ENCODE results near the gene MSRB1.
A peak's percentile ranks its signal among the peaks of the same experiment; 100 is the strongest.

Gene MSRB1, protein sequence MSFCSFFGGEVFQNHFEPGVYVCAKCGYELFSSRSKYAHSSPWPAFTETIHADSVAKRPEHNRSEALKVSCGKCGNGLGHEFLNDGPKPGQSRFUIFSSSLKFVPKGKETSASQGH

DNA sequence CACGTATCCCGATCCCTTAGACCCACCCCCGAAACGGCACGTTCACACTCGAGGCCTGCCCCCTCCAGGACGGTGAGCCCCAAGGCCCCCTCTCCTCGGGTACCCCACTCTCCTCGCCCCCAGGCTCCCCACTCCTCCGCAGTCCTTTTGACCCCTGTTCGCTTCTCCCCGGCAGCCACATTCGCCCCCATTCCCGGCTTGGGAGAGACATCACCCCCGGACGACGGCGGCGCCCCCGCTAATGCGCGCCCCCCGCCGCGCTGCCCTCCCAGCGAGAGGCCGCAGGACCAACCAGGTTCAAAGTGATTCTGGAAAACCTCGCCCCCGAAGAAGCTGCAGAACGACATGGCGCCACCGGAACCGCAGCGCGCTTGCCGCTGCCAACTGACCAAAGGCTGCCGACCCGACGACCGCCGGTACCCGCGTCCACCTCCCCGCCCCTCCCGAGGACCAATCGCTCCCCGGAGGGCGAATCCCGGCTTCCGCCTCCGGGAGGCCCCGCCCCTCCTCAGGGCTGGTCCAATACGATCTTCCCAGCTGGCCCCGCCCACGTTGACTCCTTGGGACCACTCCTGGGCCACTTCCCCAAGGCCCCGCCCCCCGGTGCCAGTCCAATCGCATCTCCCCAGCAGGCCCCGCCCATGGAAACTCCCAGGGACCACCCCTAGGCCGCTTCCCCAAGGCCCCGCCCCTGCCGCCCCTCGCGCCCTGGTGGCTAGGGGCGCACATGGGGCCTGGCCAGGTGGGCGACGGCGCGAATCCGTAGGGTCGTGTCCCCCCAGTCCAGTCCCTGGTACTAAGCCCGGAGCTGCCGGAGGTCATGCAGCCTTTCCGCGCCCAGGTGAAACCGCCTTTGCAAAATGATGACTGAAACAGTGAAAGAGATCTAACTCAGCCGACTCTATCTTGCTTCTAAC, at the start of gene MSRB1:
Gene MSRB1, minus strand, starts transcription at position 390 of the 917 bp plus-strand sequence. Its CDS starts 43 bp downstream, at position 347.
- peak; percentile 90 for DNase-seq

DNA sequence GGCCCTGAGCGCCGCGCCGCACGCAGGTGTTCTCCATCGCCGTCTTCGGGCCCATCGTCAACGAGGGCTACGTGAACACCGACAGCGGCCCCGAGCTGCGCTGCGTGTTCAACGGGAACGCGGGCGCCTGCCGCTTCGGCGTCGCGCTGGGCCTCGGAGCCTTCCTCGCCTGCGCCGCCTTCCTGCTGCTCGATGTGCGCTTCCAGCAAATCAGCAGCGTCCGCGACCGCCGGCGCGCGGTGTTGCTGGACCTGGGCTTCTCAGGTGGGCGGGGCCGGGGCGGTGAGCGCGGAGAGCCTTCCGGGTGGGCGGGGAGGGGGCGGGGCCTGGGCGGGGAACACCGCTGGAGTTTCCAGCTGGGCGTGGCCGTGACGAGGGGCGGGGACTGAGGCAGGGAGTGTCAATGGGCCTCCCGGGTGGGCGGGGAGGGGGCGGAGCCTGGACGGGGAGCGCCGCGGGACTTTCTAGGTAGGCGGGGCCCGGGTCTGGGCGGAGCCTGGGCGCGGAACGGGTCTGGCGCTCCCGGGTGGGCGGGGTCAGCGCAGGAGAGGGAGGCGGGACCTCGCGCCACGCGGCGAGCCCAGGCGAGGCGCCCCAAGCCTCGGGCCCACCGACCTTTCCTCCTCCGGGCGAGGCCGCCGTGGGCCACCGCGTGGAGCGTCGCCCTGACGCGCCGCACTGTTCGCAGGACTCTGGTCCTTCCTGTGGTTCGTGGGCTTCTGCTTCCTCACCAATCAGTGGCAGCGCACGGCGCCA, 49.1 kb upstream of the MSRB1 start:
- no peak for DNase-seq

DNA sequence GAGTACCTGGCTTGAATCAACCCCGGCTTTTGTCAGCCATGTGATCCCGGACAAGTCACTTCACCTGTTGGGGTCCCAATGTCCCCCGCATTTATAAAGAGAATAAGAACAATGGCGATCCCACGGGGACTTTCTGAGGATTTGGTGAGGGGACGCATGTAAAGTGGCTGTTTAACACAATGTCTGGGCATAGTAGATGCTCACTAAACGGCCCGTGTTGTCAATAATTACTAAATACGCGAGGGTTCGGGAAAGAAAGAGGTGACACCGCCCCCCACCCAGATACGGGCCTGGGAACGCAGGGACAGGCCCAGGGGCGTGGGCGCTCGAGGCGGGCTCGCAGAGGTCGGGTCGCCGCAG, 48.6 kb upstream of the MSRB1 start:
- no peak for DNase-seq

DNA sequence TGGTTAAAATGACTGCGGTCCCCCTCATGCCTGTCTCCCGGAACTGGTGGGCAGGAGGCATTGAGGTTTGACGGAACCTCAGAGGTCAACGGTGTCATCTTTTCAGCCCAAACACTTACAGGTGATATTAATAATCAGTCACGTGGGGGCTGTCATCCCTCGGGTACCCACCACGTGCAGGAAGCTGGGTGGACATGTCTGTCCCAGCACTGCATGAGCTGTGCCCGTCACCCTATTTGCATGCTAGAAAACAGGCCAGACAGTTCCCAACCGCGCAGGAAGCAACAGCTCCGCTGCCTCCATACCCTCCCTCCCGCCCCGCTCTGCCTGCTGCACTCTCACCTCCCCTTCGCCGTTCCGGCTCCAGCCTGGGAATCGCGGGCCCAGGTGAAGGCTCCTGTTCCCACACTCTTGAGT, 48.1 kb upstream of the MSRB1 start:
- DNase-seq, result no peak

DNA sequence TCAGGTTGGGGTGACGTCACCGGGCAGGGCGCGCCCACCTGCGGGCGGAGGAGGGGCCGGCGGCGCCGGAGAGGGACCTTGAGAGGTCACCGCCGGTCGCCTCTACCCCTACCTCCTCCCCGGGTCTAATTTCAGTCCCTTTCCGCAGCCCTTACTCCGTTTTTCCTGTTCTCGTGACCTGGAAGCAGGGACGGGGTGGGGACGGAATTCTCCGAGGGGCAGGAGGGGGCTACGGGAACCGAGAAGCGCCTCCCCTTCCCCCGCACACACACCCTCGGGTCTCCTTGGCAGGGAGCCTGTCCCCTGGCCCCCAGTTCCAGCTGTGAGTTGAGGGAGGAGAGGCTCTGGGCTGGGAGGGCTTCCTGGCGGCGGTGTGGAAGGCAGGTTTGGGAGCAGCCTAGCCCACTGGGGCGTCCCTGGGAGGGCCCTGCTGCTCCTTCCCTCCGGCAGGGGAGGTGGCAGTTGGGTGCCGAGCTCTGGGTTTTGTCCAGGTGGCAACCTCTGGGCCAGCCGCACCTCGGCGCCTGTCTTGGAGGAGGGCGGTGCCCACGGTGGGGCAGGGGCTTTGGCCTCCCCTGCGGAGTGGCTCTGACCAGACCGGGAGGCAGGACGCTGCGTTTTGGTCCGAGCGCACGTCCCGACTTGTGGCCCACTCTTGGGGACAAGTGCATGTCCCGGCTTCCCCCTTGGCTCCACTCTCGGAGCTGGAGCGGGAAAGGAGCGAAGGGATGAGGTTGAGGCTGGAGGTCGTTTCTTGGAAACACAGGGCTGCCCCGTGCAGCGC, 47.5 kb upstream of the MSRB1 start:
- no peak for DNase-seq

DNA sequence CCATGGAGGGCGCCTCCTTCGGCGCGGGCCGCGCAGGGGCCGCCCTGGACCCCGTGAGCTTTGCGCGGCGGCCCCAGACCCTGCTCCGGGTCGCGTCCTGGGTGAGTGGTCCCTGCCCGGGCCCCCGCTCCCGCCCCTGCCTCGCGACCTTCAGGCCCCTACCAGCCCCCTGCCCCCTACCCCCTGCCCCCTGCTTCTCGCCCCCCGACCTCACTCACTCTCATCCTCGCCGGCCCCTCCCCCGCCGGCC, 47.0 kb upstream of the MSRB1 start:
- DNase-seq, result no peak

DNA sequence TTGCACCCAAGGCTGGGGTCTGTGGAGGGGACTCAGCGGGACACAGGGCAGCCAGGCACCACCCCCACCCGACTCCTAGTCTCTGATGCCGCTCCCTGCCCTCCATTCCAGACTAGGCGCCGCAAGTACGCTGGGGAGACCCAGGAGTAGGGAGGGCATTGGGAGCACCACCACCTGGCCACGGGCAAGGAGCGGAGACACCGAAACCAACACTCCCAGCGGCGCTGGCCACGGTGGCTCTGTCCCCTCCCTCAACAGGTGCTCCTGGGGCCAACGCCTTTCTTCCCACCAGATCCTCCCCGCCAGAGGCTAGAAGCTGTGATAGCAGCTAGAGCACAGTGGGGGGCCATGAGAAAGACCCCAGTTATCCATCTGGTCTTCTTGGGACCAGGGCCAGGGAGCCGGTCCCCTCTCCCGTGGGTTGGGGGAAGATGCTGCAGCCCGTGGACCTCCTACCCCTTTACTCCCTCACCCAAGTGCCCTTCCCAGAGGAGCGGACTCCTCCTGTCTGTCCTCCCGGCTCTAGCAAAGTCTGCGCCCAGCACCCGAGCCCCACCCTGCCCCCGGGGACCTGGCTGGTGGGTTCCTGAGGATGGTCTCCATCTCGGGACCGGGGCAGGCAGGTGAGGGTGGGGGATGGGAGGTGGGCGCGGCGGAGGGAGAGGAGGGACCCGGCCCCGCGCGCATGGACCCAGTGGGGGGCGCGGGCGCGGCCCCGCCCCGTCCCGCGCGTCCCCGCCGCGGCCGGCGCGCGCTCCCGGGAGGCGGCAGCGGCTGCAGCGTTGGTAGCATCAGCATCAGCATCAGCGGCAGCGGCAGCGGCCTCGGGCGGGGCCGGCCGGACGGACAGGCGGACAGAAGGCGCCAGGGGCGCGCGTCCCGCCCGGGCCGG, 46.5 kb upstream of the MSRB1 start, which contains the start of gene SYNGR3:
Gene SYNGR3, plus strand, starts transcription at position 762 of the 892 bp plus-strand sequence. CDS start 133 bp downstream, outside the sequence.
- no peak for DNase-seq

DNA sequence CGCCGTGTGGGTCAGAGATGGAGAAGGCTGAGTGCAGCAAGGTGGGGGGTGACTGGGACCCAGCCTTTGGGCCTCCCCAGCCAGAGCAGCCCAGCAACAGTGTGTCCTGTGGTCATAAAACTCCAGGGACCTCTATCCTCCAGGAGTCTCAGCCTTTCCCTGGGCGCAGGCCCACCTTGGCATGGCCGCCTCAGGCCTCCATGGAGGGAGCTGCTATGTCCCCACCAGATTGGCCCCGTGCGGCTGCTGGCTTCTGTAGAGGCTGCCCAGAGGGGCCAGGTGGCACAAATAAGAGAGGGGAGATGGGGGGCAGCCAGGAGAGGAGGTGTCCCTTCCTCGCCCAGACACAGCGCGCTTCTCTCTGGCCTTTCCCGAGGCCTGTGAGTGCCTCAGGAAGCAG, 44.2 kb upstream of the MSRB1 start:
- no peak for DNase-seq

DNA sequence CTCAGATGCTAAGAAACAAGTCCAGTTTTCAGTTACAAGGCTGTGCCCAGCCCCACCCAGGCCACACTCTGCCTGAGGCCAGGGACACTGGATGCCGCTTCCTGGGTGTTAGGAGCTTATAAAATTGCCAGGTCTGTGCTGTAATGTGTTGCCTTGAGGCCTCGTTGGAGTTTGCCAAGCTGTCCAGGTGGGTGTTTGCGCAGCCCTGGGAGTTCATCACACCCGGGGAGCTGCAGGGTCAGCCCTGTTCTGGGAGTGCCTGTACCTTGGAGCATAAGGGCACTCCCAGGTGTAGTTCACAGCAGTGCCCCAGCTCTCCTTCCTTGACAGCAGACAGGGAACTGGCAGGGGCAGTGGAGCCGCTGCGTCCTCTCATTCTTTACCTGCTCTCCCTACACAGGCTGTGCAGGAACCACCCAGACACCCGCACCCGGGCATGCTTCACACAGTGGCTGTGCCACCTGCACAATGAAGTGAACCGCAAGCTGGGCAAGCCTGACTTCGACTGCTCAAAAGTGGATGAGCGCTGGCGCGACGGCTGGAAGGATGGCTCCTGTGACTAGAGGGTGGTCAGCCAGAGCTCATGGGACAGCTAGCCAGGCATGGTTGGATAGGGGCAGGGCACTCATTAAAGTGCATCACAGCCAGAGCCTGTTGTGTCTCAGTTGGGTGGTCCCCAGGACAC, 42.6 kb upstream of the MSRB1 start:
- DNase-seq, result no peak

DNA sequence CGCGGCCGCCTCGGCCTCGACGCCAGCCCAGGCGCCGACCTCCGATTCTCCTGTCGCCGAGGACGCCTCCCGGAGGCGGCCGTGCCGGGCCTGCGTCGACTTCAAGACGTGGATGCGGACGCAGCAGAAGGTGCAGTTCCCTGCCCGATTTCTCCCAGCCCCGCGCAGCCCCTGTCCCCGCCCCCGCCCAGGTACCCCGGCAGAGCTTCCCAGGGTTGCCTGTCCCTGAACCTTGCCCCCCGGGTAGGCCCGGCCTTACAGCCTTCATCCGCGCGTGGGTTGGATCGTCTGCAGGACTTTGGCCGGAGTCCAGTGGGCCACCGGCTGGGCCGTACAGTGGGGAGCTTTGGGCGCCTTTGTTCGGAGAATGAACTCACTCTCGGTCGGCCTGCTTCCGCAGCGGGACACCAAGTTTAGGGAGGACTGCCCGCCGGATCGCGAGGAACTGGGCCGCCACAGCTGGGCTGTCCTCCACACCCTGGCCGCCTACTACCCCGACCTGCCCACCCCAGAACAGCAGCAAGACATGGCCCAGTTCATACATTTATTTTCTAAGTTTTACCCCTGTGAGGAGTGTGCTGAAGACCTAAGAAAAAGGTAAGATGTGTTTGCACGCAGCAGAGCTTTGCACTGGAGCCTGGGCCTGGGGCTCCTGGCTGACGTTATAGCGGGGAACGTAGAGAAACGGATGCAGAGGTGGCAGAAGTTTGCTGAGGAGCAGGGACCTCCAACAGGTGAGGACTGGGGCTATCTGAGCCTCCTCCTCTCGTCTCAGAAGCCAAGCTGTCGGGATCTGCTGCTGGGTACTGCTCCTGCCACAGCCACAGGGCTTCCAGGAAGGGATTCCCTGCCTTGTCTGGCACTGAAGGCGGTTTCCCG, 41.6 kb upstream of the MSRB1 start:
- no peak for DNase-seq

DNA sequence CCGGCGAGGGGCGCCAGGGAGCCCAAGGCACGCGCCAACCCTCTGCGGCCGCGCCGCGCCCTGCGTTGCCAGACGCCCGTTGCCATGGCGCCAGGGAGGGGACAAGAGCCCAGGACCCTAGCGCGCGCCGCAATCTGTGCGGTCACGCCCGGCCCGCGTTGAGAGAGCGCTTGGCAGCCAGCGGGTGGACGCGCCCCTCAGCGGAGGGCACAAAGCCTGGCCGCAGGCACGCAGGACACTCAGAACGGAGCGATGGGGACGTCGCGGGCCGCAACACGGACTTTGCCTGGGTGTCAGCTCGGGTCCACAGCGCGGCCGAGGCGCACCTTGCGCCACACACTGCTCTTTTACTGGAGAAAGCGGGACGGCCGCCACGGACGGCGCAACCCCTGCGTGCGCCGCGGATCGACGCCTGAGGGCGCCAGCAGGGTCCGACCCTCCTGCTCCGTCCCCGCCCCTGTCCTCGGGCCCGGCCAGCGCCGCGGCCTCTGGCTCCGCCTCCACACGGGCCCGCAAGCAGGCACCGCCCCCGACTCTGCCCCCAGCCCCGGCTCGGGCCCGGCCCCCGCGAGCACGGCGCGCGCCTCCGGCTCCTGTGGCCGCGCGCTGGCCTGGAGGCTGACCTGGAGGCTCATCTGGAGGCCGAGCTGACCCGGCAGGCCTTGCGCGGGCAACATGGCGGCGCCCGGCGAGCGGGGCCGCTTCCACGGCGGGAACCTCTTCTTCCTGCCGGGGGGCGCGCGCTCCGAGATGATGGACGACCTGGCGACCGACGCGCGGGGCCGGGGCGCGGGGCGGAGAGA, 40.7 kb upstream of the MSRB1 start, which contains the start of gene GFER:
Gene GFER, plus strand, starts transcription at position 650 of the 803 bp plus-strand sequence. Its CDS starts 26 bp downstream, at position 676.
- DNase-seq, result peak; percentile 42

DNA sequence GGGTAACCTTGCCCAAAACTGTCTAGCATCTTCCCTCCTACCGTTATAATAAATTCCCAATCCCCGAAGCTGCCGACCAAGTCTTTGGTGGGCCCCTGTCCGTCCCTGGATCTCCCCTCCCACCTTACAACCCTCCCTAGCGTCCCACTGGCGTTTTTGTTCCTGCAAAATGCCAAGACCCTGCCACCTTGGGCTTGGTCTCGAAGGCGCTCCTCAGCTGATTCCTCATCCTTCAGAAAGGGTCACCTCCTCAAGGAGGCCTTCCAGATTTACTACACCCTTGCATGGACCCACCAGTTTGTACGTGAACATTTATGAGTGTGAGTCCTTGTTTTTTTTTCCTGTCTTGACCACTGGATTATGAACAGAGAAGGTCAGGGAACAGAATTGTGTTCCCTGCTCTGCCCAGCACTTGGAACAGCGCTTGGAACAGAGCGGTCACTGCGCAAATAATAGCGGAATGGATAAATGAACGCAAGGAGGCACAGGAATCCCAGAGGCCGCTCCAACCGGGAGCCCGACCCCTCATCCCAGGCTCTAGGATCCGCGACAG, 40.1 kb upstream of the MSRB1 start:
- no peak for DNase-seq

DNA sequence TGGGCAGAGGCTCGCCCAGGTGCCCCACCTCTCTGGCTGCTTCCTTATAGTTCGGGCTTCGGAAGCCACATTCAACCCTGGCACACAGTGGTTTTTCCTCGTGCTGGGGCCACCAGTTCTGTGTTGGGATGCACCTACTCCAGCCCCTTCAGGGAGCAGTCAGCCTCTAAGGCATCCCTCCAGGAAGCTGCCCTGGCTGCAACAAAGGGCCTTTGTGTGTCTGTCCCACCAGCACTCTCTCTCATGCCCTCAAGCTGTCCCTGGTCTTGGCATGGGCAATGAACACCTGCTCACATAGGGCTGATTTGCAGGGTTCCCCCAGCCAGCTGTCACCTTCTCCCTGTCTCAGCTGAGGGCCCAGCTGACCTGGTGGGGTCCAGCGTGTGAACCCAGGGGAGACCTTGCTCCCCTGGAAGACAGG, 39.0 kb upstream of the MSRB1 start:
- no peak for DNase-seq

DNA sequence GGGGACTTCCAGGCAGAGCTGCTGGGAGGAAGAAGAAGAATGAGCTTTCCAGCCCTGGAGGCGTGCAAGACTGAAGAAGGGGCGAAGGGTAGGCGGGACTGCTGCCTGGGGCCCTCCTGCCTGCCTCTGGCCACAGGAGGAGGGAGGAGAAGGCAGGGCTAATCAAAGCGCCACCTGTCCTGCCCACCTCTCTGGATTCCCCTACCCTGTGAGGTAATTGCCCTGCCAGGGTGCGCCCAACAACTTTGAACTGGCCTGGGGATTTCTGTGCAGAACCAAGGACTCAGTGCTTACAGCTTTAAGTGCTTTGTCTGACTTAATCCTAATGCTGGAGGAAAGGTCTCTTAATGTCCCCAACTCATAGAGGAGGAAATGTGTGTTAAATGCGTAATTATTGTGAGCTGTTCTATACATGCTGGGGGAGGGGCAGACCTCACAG, 38.4 kb upstream of the MSRB1 start, which contains the start of gene NOXO1:
Gene NOXO1, minus strand, starts transcription at position 72 of the 439 bp plus-strand sequence. CDS start 290 bp downstream, outside the sequence.
- DNase-seq, result no peak

DNA sequence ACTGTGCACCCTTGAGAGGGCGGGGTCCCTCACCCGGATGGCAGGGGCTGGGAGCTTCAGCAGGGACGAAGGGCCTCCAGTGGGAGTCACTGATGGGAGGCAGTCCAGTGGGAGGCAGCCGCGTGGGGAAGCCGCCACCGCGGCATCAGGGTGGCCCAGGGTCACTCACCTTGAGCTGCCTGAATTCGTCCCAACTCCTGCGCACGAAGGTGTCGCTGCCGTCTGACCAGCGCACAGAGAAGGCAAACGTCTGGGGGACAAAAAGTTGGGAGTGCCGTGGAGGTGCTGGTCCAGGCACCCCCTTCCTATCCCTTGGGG, 37.7 kb upstream of the MSRB1 start:
- no peak for DNase-seq

DNA sequence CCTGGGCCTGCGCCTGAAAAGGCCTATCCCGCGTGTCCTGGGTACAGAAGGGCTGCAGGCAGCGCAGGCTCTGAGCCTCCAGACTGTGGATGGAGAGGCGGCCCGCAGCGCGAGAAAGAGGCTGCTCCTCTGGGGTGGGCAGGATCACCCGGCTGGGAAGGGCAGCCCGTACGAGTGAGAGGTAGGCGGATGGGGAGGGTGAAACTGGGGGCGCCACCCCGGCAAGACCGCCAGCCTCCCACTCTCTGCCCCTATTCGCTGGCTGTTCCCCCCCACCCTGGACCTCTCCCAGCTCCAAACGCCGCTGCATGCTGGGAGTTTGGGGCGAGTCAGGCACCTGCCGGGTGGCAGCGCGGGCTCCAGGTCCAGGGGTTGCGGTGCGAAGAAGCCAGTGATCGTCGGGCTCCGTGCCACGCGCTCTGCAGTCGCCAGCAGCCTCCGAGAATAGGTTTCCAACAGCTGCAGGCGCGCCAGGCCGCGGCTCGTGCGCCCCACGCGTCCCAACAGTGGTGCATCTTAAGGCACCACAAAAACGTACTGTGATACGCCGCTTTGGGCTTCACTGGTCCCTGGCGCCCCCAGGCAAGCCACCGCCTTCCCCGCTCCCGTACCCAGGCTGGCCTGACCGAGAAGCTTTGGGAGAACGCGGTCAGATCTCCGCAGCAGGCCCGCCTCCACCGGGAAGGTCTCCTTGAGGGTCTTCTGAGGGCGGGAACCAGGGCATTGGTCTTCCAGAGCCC, 37.2 kb upstream of the MSRB1 start:
- DNase-seq, result no peak

DNA sequence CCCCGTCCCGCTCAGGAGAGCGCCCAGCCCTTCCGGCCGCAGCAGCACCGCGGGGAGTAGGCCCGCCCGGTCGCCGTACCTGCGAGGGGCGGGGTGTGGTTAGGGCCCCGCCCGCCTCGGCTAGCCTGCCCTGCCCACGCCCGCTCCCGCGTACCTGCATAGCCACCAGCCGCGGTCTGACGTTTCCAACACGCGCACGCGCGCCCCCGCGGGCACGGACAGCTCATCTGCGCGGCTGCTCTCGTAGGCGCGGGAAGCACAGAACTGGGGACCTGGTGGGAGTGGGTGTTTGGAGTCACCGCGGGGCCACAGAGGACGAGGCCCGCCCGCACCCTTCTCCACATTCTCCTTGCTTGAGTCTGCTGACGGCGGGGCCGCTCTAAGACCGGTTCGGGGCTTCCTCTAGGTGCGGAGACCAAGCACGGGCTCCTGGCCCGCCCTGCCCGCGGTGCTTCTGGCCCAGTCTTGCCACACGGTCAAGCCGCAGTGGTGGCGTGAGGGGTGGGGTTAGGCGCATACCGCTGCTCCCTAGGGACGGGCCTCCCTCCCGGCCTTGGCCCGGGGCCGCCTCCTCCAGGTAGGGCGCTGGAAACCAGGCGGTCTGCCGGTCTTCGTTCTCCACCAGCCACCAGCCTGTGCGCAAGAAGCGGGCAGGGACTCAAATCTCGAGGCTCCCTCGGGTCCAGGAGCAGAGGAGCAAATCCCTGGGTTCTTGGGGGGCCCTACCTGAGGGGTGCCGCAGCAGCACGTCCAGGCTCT, 36.5 kb upstream of the MSRB1 start:
- DNase-seq, result no peak
